SU-DHL-6 (cell line): ENCODE results near the gene MAP3K19.

Source experiments
- H2AFZ ChIP-seq: fragments of 200-600 bp; sonication (generic); 2 replicates; pipeline ENCODE4 v1.6.1; 2014; ENCODE audit warnings: low read depth, mild to moderate bottlenecking, moderate library complexity, mixed read lengths, antibody characterized with exemption, low read length; ENCODE audit not compliant: severe bottlenecking
- H3F3A ChIP-seq: fragments of 200-600 bp; shearing (Covaris generic); 2 replicates; pipeline ENCODE4 v1.6.0; 2016; ENCODE audit warnings: antibody characterized with exemption, mild to moderate bottlenecking; ENCODE audit not compliant: insufficient read depth
- H3K27ac ChIP-seq: fragments of 200-600 bp; sonication (generic); 2 replicates; pipeline ENCODE4 v1.5.1; 2016; ENCODE audit warnings: low read depth, mild to moderate bottlenecking, low read length, moderate library complexity, mixed read lengths
- H3K27me3 ChIP-seq: fragments of 200-600 bp; sonication (generic), shearing (Covaris generic); 2 replicates; pipeline ENCODE4 v1.6.0; 2014; ENCODE audit warnings: mild to moderate bottlenecking, low read length
- H3K36me3 ChIP-seq: fragments of 200-600 bp; sonication (generic); 2 replicates; pipeline ENCODE4 v1.6.1; 2014; ENCODE audit warnings: mild to moderate bottlenecking, low read length, mixed read lengths
- H3K4me2 ChIP-seq: fragments of 300-600, 200-600 bp; shearing (Covaris generic), sonication (generic); 2 replicates; pipeline ENCODE4 v1.6.0; 2014; ENCODE audit warnings: low read length, low read depth, mild to moderate bottlenecking; ENCODE audit not compliant: poor library complexity, severe bottlenecking
- H3K4me3 ChIP-seq: fragments of 200-600 bp; sonication (generic); 2 replicates; pipeline ENCODE4 v1.5.1; 2014; ENCODE audit warnings: antibody characterized with exemption, low read length, mild to moderate bottlenecking, mixed read lengths; ENCODE audit not compliant: insufficient read depth, poor library complexity, severe bottlenecking
- H3K79me2 ChIP-seq: fragments of 200-600 bp; sonication (generic); 2 replicates; pipeline ENCODE4 v1.6.1; 2014; ENCODE audit warnings: mild to moderate bottlenecking, low read length, moderate library complexity; ENCODE audit not compliant: insufficient read depth
- H3K9ac ChIP-seq: fragments of 200-600 bp; sonication (generic); 2 replicates; pipeline ENCODE4 v1.7.0; 2014; ENCODE audit warnings: mild to moderate bottlenecking, low read length
- H3K9me2 ChIP-seq: fragments of 200-600 bp; sonication (generic); replicated peaks from 2 replicates; pipeline ENCODE4 v1.6.1; 2014; ENCODE audit warnings: low read length; ENCODE audit not compliant: insufficient read depth
- H3K9me3 ChIP-seq: fragments of 200-600 bp; sonication (generic); 2 replicates; pipeline ENCODE4 v1.6.1; 2014; ENCODE audit warnings: low read length, mixed read lengths; ENCODE audit not compliant: insufficient read depth
- H4K20me1 ChIP-seq: fragments of 200-600 bp; sonication (generic); 2 replicates; pipeline ENCODE4 v1.6.1; 2014; ENCODE audit warnings: low read depth, mild to moderate bottlenecking, antibody characterized with exemption, low read length, moderate library complexity, mixed read lengths
- EZH2phosphoT487 ChIP-seq: fragments of 200-600 bp; sonication (generic), shearing (Covaris generic); conservative IDR thresholded peaks from 2 replicates; pipeline ENCODE4 v1.6.1; 2018; ENCODE audit warnings: mild to moderate bottlenecking, antibody characterized with exemption, low read length, moderate library complexity, mixed read lengths
- TF ChIP-seq, protein P1 (sequence below): fragments of 200-600 bp; sonication (generic); IDR thresholded peaks from one replicate; pipeline ENCODE4 v1.5.1; 2017; ENCODE audit warnings: antibody characterized with exemption, mild to moderate bottlenecking, low read length, moderate library complexity; ENCODE audit not compliant: insufficient read depth, poor library complexity, severe bottlenecking

Gene MAP3K19

DNA sequence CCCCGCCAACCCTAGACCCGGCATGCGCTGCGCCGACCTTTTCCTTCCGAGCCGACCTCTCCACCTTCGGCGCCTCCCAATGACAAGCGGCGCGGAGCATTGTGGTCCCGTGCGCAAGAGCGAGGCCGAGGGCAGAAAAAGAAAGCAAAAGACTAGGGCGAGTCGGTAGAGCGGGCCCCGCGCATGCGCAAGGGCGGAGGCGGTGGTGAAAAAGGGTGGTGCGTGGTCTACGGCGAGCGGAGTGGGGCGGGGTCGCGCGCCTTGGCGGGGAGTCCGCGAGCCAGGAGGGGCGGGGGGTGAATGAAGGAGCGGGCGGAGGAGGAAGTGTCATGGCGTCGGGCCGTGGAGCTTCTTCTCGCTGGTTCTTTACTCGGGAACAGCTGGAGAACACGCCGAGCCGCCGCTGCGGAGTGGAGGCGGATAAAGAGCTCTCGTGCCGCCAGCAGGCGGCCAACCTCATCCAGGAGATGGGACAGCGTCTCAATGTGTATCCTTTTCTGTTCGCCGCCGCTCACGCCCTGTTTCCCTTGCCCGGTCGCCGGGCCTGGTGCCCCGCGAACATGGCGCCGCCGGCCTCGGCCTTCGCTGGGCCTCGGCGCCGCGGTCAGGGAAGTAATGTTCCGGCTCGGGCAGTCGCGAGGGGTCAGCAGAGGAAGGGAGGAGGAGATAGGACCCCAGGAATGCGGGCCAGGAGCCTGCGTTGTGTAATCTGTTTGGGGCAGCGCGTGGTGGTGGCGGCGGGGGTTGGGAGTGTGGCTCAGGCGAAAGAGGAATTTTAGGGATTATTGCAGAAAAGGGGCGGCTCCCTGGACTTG lies 128.5 kb downstream of the MAP3K19 start, which contains the start of gene CCNT2:
TSS of gene CCNT2 (plus strand) at position 297 of the 815 bp plus-strand sequence. CDS start at position 330, 33 bp downstream.
- peak within 1 kb of the TSS; percentile 97 for H3K27ac ChIP-seq
- H3K9me2 ChIP-seq: no peaks in the 10 kb centered on the region
- no peaks in the 10 kb centered on the region for H3K9me3 ChIP-seq
- peak within 1 kb of the TSS; percentile 98 for H3K9ac ChIP-seq
- H2AFZ ChIP-seq: peak within 1 kb of the TSS; percentile 87
- H3K36me3 ChIP-seq: peaks cover 22% of the 10 kb centered on the region
- H3F3A ChIP-seq: peaks cover 19% of the 10 kb centered on the region
- no peak for TF ChIP-seq EZH2phosphoT487
- TF ChIP-seq, protein P1, sequence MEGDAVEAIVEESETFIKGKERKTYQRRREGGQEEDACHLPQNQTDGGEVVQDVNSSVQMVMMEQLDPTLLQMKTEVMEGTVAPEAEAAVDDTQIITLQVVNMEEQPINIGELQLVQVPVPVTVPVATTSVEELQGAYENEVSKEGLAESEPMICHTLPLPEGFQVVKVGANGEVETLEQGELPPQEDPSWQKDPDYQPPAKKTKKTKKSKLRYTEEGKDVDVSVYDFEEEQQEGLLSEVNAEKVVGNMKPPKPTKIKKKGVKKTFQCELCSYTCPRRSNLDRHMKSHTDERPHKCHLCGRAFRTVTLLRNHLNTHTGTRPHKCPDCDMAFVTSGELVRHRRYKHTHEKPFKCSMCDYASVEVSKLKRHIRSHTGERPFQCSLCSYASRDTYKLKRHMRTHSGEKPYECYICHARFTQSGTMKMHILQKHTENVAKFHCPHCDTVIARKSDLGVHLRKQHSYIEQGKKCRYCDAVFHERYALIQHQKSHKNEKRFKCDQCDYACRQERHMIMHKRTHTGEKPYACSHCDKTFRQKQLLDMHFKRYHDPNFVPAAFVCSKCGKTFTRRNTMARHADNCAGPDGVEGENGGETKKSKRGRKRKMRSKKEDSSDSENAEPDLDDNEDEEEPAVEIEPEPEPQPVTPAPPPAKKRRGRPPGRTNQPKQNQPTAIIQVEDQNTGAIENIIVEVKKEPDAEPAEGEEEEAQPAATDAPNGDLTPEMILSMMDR: no peak
- peak within 1 kb of the TSS; percentile 100 for H3K4me2 ChIP-seq
- peaks cover 50% of the 10 kb centered on the region for H3K79me2 ChIP-seq
- H3K27me3 ChIP-seq: no peaks in the 10 kb centered on the region
- peaks cover 37% of the 10 kb centered on the region for H4K20me1 ChIP-seq
- H3K4me3 ChIP-seq: peak within 1 kb of the TSS; percentile 93

DNA sequence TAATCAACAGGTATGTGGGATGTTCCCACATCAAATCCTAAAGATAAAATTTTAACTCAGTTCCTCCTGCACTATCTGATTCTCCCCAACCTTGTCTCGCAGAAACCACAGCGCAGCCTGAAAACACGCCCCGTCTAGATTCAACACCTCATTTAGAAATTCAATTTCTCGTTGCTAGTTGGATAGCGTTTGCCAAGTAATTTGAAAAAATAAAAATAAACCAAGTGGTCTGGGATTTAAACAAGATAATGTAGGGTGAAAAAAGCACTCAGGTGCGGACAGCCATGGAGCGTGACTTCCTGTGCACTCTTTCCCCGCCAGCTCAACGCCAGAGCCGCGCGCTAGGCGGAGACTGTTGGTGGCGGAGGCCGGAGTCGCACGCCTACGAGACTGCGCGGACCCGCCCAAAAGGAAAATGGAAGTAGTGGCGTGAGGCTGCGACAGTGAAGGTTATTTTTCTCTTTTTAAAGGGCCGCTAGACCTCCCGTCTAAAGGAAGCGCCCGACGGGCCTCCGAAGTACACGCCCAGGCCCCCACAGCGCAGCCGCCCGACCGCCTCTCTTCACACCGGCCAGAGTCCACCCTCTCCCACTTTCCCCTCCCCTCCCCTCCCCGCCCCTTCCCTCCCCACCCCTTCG lies 129.2 kb downstream of the MAP3K19 start:
- H3K4me2 ChIP-seq: peak overlapping the region; percentile 94
- peaks cover 43% of the 10 kb centered on the region for H3K79me2 ChIP-seq
- peaks cover 19% of the 10 kb centered on the region for H3F3A ChIP-seq
- H3K9ac ChIP-seq: peak overlapping the region; percentile 79
- TF ChIP-seq, protein P1: no peak
- TF ChIP-seq EZH2phosphoT487: no peak
- H3K4me3 ChIP-seq: peak overlapping the region; percentile 75
- H2AFZ ChIP-seq: peak overlapping the region; percentile 87
- peaks cover 31% of the 10 kb centered on the region for H4K20me1 ChIP-seq
- no peaks in the 10 kb centered on the region for H3K9me2 ChIP-seq
- no peaks in the 10 kb centered on the region for H3K27me3 ChIP-seq
- peak overlapping the region; percentile 97 for H3K27ac ChIP-seq
- H3K36me3 ChIP-seq: peaks cover 21% of the 10 kb centered on the region
- H3K9me3 ChIP-seq: no peaks in the 10 kb centered on the region

DNA sequence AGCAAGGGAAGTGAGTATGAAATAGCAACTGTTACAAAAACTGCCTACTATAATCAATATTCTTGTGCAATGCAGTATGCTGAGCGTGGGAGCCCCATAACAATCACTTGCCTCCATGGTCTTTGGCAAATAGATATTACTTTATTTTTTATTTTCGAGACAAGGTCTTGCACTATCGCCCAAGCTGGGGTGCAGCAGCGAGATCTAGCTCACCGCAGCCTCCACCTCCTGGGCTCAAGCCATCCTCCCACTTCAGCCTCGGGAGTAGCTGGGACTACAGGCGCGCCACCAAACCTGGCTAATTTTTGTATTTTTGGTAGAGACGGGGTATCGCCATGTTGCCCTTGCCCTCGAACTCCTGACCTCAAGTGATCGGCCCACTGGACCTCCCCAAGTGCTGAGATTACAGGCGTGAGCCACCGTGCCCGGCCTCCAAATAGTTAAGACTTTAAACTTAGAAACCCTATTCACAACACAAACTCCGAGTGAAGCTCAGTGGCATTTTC lies 129.8 kb downstream of the MAP3K19 start:
- peak overlapping the region; percentile 87 for H2AFZ ChIP-seq
- H4K20me1 ChIP-seq: peaks cover 27% of the 10 kb centered on the region
- peak overlapping the region; percentile 97 for H3K27ac ChIP-seq
- H3K9me3 ChIP-seq: no peaks in the 10 kb centered on the region
- H3K36me3 ChIP-seq: peaks cover 21% of the 10 kb centered on the region
- H3K79me2 ChIP-seq: peaks cover 37% of the 10 kb centered on the region
- H3K9ac ChIP-seq: peak overlapping the region; percentile 79
- TF ChIP-seq, protein P1: no peak
- TF ChIP-seq EZH2phosphoT487: no peak
- peaks cover 19% of the 10 kb centered on the region for H3F3A ChIP-seq
- peak overlapping the region; percentile 75 for H3K4me3 ChIP-seq
- no peaks in the 10 kb centered on the region for H3K27me3 ChIP-seq
- no peaks in the 10 kb centered on the region for H3K9me2 ChIP-seq
- peak overlapping the region; percentile 94 for H3K4me2 ChIP-seq
